Tibial nerve (tissue), 4 donors: ENCODE measurements around the gene EVX1.

Experiments used
- EP300 ChIP-seq, 2 donors: sonication (generic); formaldehyde crosslinking; IDR thresholded peaks; one replicate each; pipeline ENCODE4 v1.6.1; 2017; ENCODE audit warnings: antibody characterized with exemption in 2 of 2, mild to moderate bottlenecking in 1 of 2
- POLR2A ChIP-seq, 2 donors: fragments of 450-650 bp; IDR thresholded peaks; one replicate each; pipeline ENCODE4 v1.6.1; 2017; ENCODE audit warnings: antibody characterized with exemption in 2 of 2, mild to moderate bottlenecking in 2 of 2, moderate library complexity in 2 of 2
- TF ChIP-seq, protein P1 (sequence below), 5 experiments: fragments of 200-600 bp in 3 of 5; fragments of 450-650 bp in 2 of 5; sonication (generic) in 3 of 5; IDR thresholded peaks; one replicate each; pipeline ENCODE4 v1.5.1; 2016 to 2019; ENCODE audit warnings: antibody characterized with exemption in 5 of 5, mild to moderate bottlenecking in 3 of 5, moderate library complexity in 2 of 5

DNA sequence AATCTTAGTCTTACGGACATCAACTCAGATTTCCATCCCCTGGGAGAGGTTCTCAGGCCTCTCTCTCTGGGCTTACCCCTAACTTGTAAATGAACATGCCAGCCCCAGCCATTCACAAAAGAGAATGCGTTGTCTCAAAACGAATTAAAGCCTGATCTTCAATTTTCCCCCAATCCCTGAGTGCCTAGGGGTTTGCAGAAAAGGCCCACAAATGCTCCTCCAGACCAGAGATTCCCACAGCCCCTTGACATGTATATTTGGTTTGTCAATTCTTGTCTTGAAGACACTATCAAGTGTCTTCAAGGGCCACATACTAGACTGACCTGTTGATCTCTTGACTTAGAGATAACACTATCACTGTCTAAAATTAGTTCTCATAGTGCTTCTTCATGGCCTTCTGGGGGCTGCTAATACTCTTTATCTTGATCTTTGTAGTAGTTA is 30.8 kb upstream of the EVX1 start:
- TF ChIP-seq, protein P1, sequence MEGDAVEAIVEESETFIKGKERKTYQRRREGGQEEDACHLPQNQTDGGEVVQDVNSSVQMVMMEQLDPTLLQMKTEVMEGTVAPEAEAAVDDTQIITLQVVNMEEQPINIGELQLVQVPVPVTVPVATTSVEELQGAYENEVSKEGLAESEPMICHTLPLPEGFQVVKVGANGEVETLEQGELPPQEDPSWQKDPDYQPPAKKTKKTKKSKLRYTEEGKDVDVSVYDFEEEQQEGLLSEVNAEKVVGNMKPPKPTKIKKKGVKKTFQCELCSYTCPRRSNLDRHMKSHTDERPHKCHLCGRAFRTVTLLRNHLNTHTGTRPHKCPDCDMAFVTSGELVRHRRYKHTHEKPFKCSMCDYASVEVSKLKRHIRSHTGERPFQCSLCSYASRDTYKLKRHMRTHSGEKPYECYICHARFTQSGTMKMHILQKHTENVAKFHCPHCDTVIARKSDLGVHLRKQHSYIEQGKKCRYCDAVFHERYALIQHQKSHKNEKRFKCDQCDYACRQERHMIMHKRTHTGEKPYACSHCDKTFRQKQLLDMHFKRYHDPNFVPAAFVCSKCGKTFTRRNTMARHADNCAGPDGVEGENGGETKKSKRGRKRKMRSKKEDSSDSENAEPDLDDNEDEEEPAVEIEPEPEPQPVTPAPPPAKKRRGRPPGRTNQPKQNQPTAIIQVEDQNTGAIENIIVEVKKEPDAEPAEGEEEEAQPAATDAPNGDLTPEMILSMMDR (IDR thresholded peaks at IDR 0.05), result no peak
- no peak for TF ChIP-seq POLR2A (IDR thresholded peaks at IDR 0.05)
- peak in 1 of 2 donors; percentile 56 for TF ChIP-seq EP300 (IDR thresholded peaks at IDR 0.05)
